Prostate gland (tissue), 2 donors: ENCODE measurements around the gene UBAC2.

Experiments used
- CTCF ChIP-seq, 4 experiments: fragments of 200-600 bp in 2 of 4; fragments of 450-650 bp in 2 of 4; sonication (generic) in 2 of 4; IDR thresholded peaks; 1 replicate in 3 of 4; 2 replicates in 1 of 4; pipeline ENCODE4 v1.5.1; 2016 to 2019; ENCODE audit warnings: antibody characterized with exemption in 4 of 4, mild to moderate bottlenecking in 2 of 4, moderate library complexity in 2 of 4
- POLR2A ChIP-seq: fragments of 450-650 bp; IDR thresholded peaks from one replicate; pipeline ENCODE4 v1.6.1; 2016; ENCODE audit warnings: antibody characterized with exemption, mild to moderate bottlenecking
- POLR2AphosphoS5 ChIP-seq: sonication (generic); formaldehyde crosslinking; IDR thresholded peaks from one replicate; pipeline ENCODE4 v1.6.1; 2017; ENCODE audit warnings: antibody characterized with exemption

GRCh38 chr13:99399623-99399974 is 198.9 kb downstream of the UBAC2 start:
- no peak for TF ChIP-seq CTCF (IDR thresholded peaks at IDR 0.05)
- TF ChIP-seq POLR2A = no peak
- no peak for TF ChIP-seq POLR2AphosphoS5
